HG02943 (cell line): ENCODE data around the gene HNRNPM.

Experiments
- ATAC-seq: cut with Tn5 transposase; IDR thresholded peaks from one replicate; pipeline ENCODE4 v1.9.1; 2021; ENCODE audit warnings: mild to moderate bottlenecking, low read depth, moderate library complexity; ENCODE audit not compliant: unreplicated experiment

Gene HNRNPM

DNA sequence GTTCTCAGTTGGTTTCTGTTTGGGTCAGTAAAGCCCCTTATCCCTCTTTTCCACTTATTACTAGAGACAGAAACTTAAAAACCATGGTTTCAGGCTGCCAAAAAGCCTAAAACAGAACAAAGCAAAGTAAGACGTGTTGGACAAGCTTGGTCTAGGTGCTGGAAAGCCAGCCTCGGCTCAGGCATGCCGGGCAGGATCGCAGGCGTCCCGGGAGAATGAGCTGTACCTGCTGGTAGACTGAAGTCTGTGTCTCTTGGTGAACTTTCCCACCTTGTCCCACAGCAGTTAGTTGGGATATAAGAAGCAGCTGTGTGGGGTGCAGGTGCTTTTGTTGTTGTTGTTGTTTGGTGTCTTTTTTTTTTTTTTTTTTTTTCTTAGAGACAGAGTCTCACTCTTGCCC lies 36.8 kb downstream of the HNRNPM start:
- ATAC-seq, result no peak

DNA sequence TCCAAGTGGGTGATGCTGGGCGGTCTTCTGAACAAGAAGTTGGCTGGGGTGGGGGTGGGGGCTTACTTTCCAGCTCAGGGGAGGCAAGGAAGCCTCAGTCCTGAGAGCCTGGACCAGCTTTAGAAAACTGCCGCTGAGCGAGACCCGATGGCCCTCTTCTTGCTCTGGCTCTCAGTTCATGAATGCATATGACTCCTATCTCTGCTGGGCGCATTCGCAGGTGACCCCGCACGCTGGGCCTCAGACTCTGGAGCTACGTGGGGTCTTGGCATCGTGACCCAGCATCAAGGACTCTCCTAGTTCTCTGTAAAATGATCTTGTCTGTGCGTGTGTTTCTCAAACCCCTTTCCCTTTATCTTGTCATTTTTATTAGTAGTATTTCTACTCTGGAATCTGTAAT lies 37.9 kb downstream of the HNRNPM start:
- ATAC-seq, result no peak

DNA sequence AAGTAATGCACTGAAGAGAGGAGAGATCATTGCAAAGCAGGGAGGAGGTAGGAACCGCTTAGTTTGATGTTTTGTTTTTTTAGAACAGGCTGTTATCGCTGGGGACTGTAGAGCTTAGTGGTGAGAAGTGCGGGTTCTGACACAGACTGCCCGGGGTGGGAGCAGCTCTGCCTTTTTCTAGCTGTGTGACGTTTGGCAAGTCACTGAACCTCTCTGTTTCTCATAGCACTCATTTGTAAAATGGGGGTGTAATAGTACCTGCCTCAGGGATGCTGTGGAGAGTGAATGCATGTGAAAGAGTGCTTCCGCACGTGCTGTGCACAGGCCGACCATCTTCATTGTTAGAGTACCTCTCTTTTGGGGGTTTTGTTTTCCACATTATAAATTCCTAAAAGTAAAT lies 38.4 kb downstream of the HNRNPM start:
- no peak for ATAC-seq

DNA sequence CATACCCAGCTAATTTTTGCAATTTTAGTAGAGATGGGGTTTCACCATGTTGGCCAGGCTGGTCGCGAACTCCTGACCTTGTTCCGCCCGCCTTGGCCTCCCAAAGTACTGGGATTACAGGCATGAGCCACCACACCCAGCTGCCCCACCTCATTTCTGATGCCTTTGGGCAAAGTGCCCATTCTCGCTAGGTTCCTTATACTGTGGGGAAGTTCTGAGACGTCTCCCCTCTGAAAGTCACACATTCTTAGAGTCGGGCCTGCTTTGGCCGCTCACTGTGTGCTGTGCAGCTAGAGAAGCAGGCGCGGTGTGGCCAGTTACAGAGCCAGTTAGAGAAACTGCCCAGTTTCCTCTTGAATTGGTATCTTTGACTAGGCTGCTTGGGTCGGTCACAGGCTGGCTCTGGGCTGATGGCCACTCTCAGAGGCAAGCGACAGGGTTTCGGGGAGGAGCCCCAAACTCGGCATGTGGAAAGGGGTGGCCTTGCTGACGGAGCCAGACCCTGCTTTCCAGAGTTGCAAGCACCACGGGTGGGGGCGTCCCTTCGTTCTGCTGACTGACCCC lies 39.6 kb downstream of the HNRNPM start:
- ATAC-seq, result no peak

DNA sequence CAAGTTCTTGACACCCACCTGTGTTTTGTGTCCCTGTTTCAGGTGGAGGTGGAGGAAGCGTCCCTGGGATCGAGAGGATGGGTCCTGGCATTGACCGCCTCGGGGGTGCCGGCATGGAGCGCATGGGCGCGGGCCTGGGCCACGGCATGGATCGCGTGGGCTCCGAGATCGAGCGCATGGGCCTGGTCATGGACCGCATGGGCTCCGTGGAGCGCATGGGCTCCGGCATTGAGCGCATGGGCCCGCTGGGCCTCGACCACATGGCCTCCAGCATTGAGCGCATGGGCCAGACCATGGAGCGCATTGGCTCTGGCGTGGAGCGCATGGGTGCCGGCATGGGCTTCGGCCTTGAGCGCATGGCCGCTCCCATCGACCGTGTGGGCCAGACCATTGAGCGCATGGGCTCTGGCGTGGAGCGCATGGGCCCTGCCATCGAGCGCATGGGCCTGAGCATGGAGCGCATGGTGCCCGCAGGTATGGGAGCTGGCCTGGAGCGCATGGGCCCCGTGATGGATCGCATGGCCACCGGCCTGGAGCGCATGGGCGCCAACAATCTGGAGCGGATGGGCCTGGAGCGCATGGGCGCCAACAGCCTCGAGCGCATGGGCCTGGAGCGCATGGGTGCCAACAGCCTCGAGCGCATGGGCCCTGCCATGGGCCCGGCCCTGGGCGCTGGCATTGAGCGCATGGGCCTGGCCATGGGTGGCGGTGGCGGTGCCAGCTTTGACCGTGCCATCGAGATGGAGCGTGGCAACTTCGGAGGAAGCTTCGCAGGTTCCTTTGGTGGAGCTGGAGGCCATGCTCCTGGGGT lies 41.0 kb downstream of the HNRNPM start:
- ATAC-seq, result no peak

DNA sequence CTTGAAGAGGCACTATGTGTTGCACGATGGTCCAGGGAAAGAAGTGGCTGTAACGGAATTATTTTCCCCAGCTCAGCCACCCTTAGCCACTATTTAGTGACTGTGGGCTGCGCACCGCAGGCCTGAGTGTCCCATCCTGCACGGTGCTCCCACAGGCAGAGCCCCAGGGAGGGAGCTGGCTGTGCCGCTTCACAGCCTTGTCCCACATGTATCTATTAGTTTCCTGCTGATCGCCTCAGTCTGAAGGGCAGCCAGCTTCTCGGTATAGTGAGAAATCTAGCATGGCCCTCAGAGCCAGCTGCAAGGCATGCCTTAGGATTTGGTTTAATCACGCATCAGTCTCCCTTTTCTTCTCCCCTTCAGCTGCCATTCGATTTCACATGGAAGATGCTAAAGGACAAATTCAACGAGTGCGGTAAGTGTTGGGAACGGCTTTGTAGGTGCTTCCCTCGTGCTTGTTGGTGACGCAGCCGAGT lies 41.9 kb downstream of the HNRNPM start:
- ATAC-seq, result no peak

DNA sequence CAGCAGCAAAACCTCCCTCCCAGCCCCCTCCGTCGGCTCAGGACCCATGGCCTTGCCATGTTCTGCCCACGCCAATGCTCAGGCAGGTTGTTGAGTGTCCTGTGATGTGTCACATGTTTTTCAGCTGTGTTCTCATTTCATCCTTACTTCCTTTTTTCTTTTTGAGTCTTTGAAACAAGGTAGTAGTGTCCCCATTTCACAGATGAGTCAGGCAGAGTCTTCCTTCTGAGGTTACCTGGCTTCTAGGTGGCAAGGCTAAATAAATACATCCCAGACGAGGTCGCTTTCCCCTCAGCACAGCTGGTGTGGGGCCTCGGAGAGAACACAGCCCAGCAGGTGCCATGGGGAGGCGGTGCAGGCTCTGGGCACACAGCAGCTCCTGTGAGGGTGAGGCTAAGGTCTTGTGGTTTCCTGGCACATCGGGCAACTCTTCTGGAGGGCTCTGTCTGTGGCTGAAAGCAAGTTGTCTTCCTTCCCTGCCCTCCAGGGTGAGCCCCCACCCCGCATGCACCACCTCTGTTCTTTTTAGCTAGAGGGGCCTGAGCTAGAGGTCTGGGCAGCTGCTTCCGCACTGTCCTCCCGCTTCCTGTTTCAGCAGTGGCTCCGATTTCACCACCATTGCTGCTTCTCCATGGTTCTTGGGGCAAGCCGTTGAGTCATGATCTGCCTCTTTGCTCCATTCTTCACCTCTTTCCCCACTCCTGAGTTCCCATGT lies 42.5 kb downstream of the HNRNPM start:
- no peak for ATAC-seq

DNA sequence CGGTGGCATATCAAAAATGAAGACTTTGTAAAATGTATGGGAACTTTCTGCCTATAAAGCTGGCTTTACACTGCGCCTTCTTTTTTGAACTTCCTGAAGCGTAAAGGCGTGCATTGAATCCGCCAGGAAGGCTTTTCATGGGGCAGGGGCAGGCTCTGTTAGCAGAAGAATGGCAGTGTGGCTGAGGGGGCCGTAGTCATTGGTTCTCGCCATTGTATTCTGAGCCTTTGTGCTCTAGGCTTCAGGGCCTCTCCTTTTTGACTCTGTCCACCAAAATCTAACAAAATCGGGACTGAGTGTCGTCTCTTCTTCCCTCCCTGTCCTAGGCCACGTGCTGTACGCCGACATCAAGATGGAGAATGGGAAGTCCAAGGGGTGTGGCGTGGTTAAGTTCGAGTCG lies 43.6 kb downstream of the HNRNPM start:
- no peak for ATAC-seq

DNA sequence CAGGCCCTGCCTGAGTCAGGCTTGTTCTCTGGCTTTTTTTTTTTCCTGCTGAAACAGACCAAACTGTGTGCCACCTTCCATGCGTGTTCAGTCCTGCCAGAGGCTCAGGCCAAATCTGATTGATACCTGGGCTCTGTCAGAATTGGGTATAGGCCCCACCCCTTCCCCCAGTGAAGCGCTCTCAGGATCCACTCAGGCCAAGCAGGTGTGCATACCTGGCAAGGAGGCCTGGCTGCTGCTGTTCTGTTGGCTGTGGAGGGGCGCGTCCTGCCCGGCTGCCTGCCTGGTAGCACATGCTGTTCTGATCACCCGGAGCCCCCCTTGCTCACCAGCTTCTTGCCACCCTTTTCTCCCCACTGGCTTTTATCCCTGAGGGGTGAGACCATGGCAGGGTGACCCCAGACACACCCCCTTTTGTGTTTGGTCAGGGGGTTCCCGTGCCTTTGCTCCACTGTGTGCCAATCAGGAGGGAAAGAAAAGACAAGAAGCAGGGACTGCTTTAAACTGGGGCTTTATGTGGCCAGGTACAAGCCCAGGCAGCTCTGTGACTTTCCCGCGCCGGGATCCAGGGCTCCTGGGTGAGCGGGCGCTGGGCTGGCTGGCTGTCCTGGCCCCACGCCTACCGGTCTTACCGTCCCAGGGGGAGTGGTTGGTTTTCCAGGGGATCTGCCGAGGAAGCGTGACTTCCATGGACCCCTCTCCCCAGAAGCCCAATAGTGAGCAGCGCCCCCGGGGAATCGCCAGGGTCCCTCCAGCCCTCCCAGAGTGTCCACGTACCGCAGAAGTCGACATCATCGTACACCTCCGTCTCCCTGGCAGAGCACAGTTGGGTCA lies 45.0 kb downstream of the HNRNPM start:
- ATAC-seq, result no peak

DNA sequence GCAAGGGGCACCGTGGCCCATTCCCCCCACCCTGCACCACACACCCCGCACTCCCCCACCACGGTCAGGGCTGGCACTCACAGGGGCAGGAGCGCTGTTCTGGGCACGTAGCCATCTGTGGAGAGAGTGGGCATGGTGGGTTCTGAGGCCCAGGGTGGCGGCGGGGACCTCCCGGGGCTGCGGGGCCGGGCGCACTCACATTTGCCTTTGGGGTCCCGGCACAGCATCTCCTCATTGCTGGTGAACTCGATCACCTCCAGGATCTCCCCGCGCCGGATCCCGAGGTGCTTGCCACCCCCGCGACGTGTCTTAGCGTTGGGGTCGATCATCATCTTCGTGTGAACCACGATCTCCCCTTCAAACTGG lies 45.6 kb downstream of the HNRNPM start:
- no peak for ATAC-seq

DNA sequence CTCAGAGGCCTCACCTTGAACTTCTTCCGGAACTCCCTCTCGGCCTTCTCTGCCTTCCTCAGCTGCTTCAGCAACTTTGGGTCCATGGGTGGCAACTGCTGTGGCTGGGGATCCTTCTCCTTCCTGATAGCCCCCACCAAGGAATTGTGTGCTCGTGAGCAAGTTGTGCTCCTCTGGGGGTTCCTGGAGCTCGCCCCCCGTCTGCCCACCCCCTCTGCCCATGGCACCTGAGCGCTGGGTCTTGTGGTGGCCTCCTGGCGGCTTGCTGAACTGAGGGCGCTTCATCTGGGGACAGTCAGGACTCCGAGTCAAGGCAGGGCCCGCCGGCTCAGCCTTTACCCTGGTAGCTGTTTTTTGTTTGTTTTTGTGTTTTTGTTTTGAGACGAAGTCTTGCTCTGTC lies 46.1 kb downstream of the HNRNPM start:
- no peak for ATAC-seq

DNA sequence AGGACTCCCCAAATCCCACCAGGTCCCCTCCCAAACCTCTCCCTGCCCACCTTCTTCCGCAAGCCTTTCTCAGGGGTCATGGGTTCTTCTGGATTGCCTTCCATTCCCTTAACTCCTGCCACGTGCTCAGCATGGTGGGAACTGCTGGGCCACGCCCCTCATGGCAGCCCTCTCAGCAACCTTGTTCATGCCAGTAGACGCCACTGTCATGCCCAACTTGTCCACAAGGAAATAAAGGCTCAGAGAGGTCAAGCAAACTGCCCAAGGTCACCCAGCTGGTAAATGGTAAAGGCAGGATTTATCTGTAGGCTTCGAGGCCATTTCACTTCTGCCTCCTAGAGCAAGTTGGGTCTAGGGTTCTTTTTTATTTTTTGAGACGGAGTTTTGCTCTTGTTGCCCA lies 46.8 kb downstream of the HNRNPM start:
- no peak for ATAC-seq

DNA sequence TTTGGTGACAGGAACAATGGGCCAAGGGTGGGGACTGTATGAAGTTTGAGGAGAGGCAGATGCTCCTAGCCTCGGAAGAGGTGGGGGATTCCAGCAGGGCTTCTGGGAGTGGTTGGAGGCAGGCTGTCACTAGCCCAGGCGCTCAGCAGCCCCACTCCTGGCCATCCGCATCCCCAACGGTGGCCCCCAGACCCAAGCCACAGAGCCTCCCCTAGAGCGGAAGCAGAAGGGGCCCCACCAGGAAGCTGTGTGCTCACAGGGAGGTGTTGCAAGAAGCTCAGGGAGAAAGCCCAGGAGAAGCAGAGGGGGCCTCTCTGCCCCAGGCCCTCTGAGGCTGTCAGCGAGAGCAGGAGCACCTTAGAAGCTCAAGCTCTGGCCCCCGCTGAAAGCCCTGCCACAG lies 49.4 kb downstream of the HNRNPM start:
- ATAC-seq, result no peak

DNA sequence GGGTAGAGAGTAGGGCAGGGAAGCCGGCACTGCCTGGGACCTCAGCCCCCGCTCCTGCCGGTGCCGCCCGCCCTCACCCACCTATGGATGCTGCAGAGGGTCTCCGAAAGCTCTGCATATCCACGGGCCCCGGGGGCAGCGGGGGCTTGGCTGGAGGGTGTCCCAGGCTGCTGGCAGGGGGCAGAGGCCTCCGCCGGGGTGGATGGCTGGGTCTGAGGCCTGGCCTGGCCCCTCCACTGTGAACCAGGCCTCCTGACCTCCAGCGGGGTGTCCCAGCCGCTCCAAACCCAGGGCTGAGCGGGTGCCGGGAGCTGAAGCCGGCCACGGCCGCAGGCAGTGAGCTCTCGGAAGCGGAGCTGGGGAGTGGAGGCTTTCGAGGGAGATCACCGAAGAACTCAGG lies 53.5 kb downstream of the HNRNPM start:
- no peak for ATAC-seq

DNA sequence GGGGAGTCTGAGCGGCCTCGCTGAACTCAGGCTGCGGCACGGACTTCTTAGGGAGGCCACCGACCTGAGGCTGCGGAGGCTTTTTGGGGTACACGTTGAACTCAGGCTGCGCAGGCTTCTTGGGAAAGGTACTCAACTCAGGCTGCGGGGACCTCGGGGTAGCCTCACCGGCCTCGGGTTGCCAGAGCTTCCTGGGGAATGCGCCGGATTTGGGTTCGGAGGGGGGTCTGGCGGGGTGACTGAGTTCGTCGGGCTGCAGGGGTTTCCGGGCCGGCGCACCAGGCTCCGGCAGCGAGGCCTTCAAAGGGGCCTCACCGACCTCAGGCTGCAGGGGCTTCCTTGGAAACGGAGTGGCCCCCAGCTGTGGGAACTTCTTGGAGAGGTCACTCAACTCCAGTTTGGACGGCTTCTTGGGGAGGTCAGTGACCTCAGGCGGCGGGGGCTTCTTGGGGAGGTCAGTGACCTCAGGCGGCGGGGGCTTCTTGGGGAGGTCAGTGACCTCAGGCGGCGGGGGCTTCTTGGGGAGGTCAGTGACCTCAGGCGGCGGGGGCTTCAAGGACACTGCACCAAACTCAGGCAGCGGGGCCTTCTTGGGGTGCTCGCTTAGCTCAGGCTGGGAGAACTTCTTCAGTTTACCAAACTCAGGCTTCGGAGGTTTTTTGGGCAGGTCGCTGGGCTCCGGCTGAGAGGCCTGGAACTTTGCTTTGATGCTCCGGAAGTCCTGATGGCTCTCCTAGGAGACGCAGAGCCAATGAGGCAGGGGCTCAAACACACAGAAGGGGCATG lies 54.5 kb downstream of the HNRNPM start:
- no peak for ATAC-seq

DNA sequence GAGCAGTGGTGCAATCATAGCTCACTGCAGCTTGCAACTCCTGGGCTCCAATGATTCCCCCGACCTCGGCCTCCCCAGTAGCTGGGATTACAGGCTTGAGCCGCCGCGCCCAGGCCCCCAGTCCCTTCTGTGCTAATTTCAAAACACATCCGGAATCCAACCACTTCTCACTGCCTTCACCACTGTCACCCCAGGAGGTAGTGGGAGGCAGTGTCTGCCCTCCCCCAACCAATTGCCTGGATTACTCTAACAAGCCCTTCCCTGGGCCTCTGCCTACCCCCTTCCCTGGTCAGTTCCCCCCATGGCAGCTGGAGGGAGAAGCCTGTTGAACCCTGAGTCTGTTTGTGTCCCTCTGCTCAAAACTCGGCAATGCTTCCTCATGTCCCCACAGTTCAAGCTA lies 55.4 kb downstream of the HNRNPM start:
- ATAC-seq, result no peak

DNA sequence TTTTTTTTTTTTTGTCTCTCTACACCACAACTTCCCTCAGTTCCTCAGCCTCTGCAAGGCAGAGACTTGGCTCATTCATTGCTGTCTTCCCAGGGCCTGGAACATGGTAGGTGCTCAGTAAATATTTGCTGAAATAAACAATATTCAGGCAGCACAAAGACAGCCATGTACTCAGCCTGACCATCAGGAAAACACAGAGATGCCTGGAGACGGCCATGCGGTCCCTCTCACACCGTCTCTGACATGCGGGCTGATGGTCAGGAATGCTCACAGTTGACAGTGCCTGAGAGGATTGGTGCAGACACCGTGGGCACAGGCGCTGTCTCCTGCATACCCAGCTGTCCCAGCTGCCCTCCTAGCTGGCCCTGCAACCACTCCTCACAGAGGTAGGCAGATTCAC lies 56.7 kb downstream of the HNRNPM start:
- ATAC-seq, result no peak

DNA sequence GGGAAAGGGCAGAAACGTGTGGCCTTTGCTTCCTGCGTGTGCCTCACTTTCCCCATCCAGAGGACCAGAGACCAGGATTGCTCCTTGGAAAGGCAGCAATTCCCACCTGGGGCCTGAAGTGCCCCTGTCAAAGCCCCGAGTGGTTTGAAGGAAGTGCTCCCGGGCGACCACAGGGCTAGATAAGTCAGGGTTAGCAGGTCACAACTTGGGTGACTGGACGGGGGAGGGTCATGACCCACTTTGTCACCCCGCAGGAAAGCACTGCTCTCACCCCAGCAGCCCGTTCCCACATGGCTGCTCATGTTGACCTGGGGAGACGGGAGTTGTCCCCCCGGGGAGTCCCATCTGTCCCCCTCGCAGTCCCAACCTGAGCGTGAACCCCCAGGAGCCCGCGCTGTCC lies 57.2 kb downstream of the HNRNPM start:
- no peak for ATAC-seq

DNA sequence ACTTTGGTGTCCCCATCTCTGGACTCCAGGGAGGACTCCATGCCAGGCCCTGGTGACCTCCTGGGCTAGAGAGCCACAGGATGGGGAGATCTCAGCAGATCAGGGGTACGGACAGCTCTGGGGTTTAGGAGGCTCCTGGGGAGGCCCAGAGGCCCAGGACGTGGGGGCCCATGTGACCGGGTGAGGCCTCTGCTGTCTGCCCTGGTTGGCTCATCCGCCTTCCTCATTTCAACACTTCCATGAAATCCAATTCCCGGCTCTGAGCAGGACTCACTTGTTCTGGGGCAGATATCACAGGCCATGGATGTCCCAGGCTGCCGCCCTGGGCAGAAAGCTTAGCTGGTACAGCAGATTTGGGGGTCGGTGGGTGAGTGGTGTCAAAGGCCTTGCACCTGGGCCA lies 58.7 kb downstream of the HNRNPM start:
- no peak for ATAC-seq

DNA sequence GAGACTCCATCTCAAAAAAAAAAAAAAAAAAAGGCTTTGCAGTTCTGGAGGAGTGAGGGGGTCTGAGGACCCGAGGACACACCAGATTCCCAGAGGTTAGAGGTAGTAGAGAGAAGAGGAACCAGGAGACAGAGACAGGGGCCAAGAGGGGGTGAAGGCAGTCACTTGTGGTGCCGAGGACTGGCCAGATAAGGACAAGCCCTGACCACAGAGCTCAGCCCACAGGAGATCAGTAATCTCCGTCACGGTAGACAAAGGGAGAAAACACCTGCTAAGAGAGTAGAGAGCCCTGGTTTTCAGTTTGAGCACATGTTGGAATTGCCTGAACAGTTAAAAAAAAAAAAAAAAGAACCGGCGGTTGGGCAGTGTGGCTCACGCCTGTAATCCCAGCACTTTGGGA lies 59.4 kb downstream of the HNRNPM start:
- ATAC-seq, result no peak
